Right lobe of liver (tissue), 4 donors: ENCODE data around the gene AGRP.

Experiments
- CTCF ChIP-seq, 4 donors: fragments of 200-600 bp in 3 of 4; fragments of 450-650 bp in 1 of 4; IDR thresholded peaks; one replicate each; pipeline versions ENCODE4 v1.5.1 to v1.8.0; 2016 to 2022; ENCODE audit warnings: antibody characterized with exemption in 4 of 4, mild to moderate bottlenecking in 2 of 4
- POLR2A ChIP-seq: fragments of 450-650 bp; IDR thresholded peaks from one replicate; pipeline ENCODE4 v1.6.1; 2017; ENCODE audit warnings: antibody characterized with exemption, mild to moderate bottlenecking
- donor health status: DM: no; HTN: no; CAD: no.
- donor health status: DM: no; HTN: no; CAD: no.
- donor health status: DM: no; HTN: yes; CAD: no.

GRCh38 chr16:67530013-67530939, 46.9 kb upstream of the AGRP start:
- TF ChIP-seq CTCF (IDR thresholded peaks at IDR 0.05) (no peak), POLR2A (peak; percentile 81)
